ENCODE results near the gene FBXL7.

Gene FBXL7

GRCh38 chr5:15904899-15905830 lies 405.2 kb downstream of the FBXL7 start:
- DNase-seq: no peak

GRCh38 chr5:15914638-15915037 lies 414.7 kb downstream of the FBXL7 start:
- DNase-seq: no peak

- DNase-seq: no peak
Measured at GRCh38 chr5:15926586-15926985, 426.6 kb downstream of the FBXL7 start.

GRCh38 chr5:15927710-15928380 lies 427.9 kb downstream of the FBXL7 start:
- no peak for DNase-seq

- no peak for DNase-seq
Measured at GRCh38 chr5:15929611-15930263, 429.8 kb downstream of the FBXL7 start.

GRCh38 chr5:15932066-15932465 lies 432.1 kb downstream of the FBXL7 start:
- DNase-seq: no peak

GRCh38 chr5:15933259-15934207 lies 433.6 kb downstream of the FBXL7 start:
- DNase-seq: no peak

- no peak for DNase-seq
Measured at GRCh38 chr5:15936505-15937245, 436.7 kb downstream of the FBXL7 start.

GRCh38 chr5:15937708-15938107 lies 437.7 kb downstream of the FBXL7 start:
- no peak for DNase-seq

GRCh38 chr5:15938186-15938585 lies 438.2 kb downstream of the FBXL7 start:
- DNase-seq: no peak

GRCh38 chr5:15938961-15939360 lies 439.0 kb downstream of the FBXL7 start:
- no peak for DNase-seq

- DNase-seq: no peak
Measured at GRCh38 chr5:15940905-15941304, 440.9 kb downstream of the FBXL7 start.

- no peak for DNase-seq
Measured at GRCh38 chr5:15943487-15943886, 443.5 kb downstream of the FBXL7 start.

GRCh38 chr5:15946026-15946425 lies 446.0 kb downstream of the FBXL7 start:
- DNase-seq: no peak

GRCh38 chr5:15948190-15948589 lies 448.2 kb downstream of the FBXL7 start:
- DNase-seq: no peak

- DNase-seq: no peak
Measured at GRCh38 chr5:15951126-15951525, 451.1 kb downstream of the FBXL7 start.

GRCh38 chr5:15951550-15951949 lies 451.6 kb downstream of the FBXL7 start:
- DNase-seq: no peak

- no peak for DNase-seq
Measured at GRCh38 chr5:15956622-15957021, 456.6 kb downstream of the FBXL7 start.

- DNase-seq: no peak
Measured at GRCh38 chr5:15957124-15957523, 457.1 kb downstream of the FBXL7 start.

GRCh38 chr5:15959370-15960164 lies 459.6 kb downstream of the FBXL7 start:
- DNase-seq: no peak

All from NCI-H187 treated with DMSO at 0.1 percent for 48 hours (cell line).